RWPE1 (cell line): Measurements from ENCODE around the gene MYL5.

Experiments used
- CTCF ChIA-PET: fragments of 350-600 bp; sonication (Branson Sonifier 250); formaldehyde crosslinking; extraction: SDS; loops from one replicate; lab custom pipeline; 2021; lab: Yijun Ruan, JAX
- POLR2A ChIA-PET: fragments of 400-600 bp; formaldehyde crosslinking; extraction: SDS; loops from one replicate; lab custom pipeline; 2020; ENCODE audit warnings: antibody characterized with exemption; ENCODE audit not compliant: low non-redundant PET; lab: Yijun Ruan, JAX
- DNase-seq: peaks from one replicate; pipeline ENCODE4 v3.0.0; 2012; ENCODE audit warnings: low spot score
- H3K27ac ChIP-seq: fragments of 450-650 bp; 2 replicates; pipeline ENCODE4 v1.5.1; 2017
- CTCF ChIP-seq: fragments of 450-650 bp; conservative IDR thresholded peaks from 2 replicates; pipeline ENCODE4 v1.5.1; 2017; ENCODE audit warnings: low read depth, mild to moderate bottlenecking

The MYL5 gene

GRCh38 chr4:653831-654502 is 20.4 kb upstream of the MYL5 start:
- ChIA-PET POLR2A (no interaction called here), CTCF (no interaction called here)
- H3K27ac ChIP-seq, result no peak overlapping the region
- TF ChIP-seq CTCF, result no peak
- no peak for DNase-seq

GRCh38 chr4:654503-654845 is 19.9 kb upstream of the MYL5 start:
- POLR2A ChIA-PET, result no interaction called here
- no peak for DNase-seq
- H3K27ac ChIP-seq, result no peak overlapping the region
- CTCF ChIA-PET, result no interaction called here
- TF ChIP-seq CTCF, result no peak

- CTCF ChIA-PET, result no interaction called here
- TF ChIP-seq CTCF, result no peak
Observed at GRCh38 chr4:654871-655463, 19.4 kb upstream of the MYL5 start.

GRCh38 chr4:655464-656151 is 18.7 kb upstream of the MYL5 start:
- H3K27ac ChIP-seq, result no peak overlapping the region
- ChIA-PET CTCF (no interaction called here), POLR2A (no interaction called here)
- no peak for DNase-seq
- TF ChIP-seq CTCF, result no peak

More at GRCh38 chr4:654871-655463, 19.4 kb upstream of the MYL5 start:
- no peak for DNase-seq
- no peak overlapping the region for H3K27ac ChIP-seq
- POLR2A ChIA-PET, result no interaction called here

GRCh38 chr4:656436-657337 is 17.7 kb upstream of the MYL5 start:
- no peak for DNase-seq
- H3K27ac ChIP-seq, result no peak overlapping the region
- ChIA-PET CTCF (no interaction called here), POLR2A (no interaction called here)
- TF ChIP-seq CTCF, result no peak

- no peak overlapping the region for H3K27ac ChIP-seq
- CTCF ChIA-PET, result no interaction called here
- POLR2A ChIA-PET, result no interaction called here
- no peak for TF ChIP-seq CTCF
- no peak for DNase-seq
Observed at GRCh38 chr4:657338-657833, 17.0 kb upstream of the MYL5 start.
